ENCODE results near the gene SELENOF. TPM values are rescaled to one million over a fixed set of nuclear protein-coding genes. Genes with fewer than 3 reads are reported as not detected.

Gene SELENOF
- total and polyA plus RNA-seq, 9 donors: 127 to 187 (median 138) TPM

GRCh38 chr1:86865973-86866637 lies 47.8 kb downstream of the SELENOF start:
- WGBS (ENCODE audit: insufficient coverage): no CpG with 5 or more reads among the region's 6 CpGs
- H3K4me1 ChIP-seq (ENCODE audit: control insufficient read depth, insufficient read depth, low read length): no peaks in the 10 kb centered on the region
- no peaks in the 10 kb centered on the region for H3K27me3 ChIP-seq (ENCODE audit: control insufficient read depth, insufficient read depth, low read length)
- no peak overlapping the region for H3K27ac ChIP-seq (ENCODE audit: low read length)
- no peak for DNase-seq
- no peaks in the 10 kb centered on the region for H3K36me3 ChIP-seq (ENCODE audit: control insufficient read depth, insufficient read depth, low read length)
- no peaks in the 10 kb centered on the region for H3K9me3 ChIP-seq (replicated peaks; ENCODE audit: control insufficient read depth, low read depth, low read length)
- no peak overlapping the region for H3K4me3 ChIP-seq (ENCODE audit: low read length)

GRCh38 chr1:86862920-86863319 lies 51.0 kb downstream of the SELENOF start:
- H3K9me3 ChIP-seq (replicated peaks; ENCODE audit: control insufficient read depth, low read depth, low read length): no peaks in the 10 kb centered on the region
- no peak overlapping the region for H3K27ac ChIP-seq (ENCODE audit: low read length)
- no peaks in the 10 kb centered on the region for H3K27me3 ChIP-seq (ENCODE audit: control insufficient read depth, insufficient read depth, low read length)
- WGBS (ENCODE audit: insufficient coverage): no CpG with 5 or more reads among the region's 2 CpGs
- DNase-seq: no peak
- no peaks in the 10 kb centered on the region for H3K4me1 ChIP-seq (ENCODE audit: control insufficient read depth, insufficient read depth, low read length)
- H3K4me3 ChIP-seq (ENCODE audit: low read length): no peak overlapping the region
- no peaks in the 10 kb centered on the region for H3K36me3 ChIP-seq (ENCODE audit: control insufficient read depth, insufficient read depth, low read length)

GRCh38 chr1:86861424-86861823 lies 52.5 kb downstream of the SELENOF start:
- no peak for DNase-seq
- Histone ChIP-seq H3K9me3 (replicated peaks; ENCODE audit: control insufficient read depth, low read depth, low read length) (no peaks in the 10 kb centered on the region), H3K4me1 (ENCODE audit: control insufficient read depth, insufficient read depth, low read length) (no peaks in the 10 kb centered on the region), H3K36me3 (ENCODE audit: control insufficient read depth, insufficient read depth, low read length) (no peaks in the 10 kb centered on the region), H3K27ac (ENCODE audit: low read length) (no peak overlapping the region), H3K27me3 (ENCODE audit: control insufficient read depth, insufficient read depth, low read length) (no peaks in the 10 kb centered on the region), H3K4me3 (ENCODE audit: low read length) (no peak overlapping the region)
- no CpG with 5 or more reads among the region's 1 CpG for WGBS (ENCODE audit: insufficient coverage)

- no peak overlapping the region for H3K27ac ChIP-seq (ENCODE audit: low read length)
- H3K9me3 ChIP-seq (replicated peaks; ENCODE audit: control insufficient read depth, low read depth, low read length): no peaks in the 10 kb centered on the region
- H3K4me1 ChIP-seq (ENCODE audit: control insufficient read depth, insufficient read depth, low read length): no peaks in the 10 kb centered on the region
- no peak for DNase-seq
- no peak overlapping the region for H3K4me3 ChIP-seq (ENCODE audit: low read length)
- H3K36me3 ChIP-seq (ENCODE audit: control insufficient read depth, insufficient read depth, low read length): no peaks in the 10 kb centered on the region
- no peaks in the 10 kb centered on the region for H3K27me3 ChIP-seq (ENCODE audit: control insufficient read depth, insufficient read depth, low read length)
- no CpG with 5 or more reads among the region's 1 CpG for WGBS (ENCODE audit: insufficient coverage)
Measured at GRCh38 chr1:86860424-86860823, 53.5 kb downstream of the SELENOF start.

- no peaks in the 10 kb centered on the region for H3K36me3 ChIP-seq (ENCODE audit: control insufficient read depth, insufficient read depth, low read length)
- H3K4me3 ChIP-seq (ENCODE audit: low read length): no peak overlapping the region
- H3K27me3 ChIP-seq (ENCODE audit: control insufficient read depth, insufficient read depth, low read length): no peaks in the 10 kb centered on the region
- WGBS (ENCODE audit: insufficient coverage): 100% methylated on average over 1 of the region's 2 CpGs
- DNase-seq: no peak
- H3K4me1 ChIP-seq (ENCODE audit: control insufficient read depth, insufficient read depth, low read length): no peaks in the 10 kb centered on the region
- no peaks in the 10 kb centered on the region for H3K9me3 ChIP-seq (replicated peaks; ENCODE audit: control insufficient read depth, low read depth, low read length)
- no peak overlapping the region for H3K27ac ChIP-seq (ENCODE audit: low read length)
Measured at GRCh38 chr1:86860020-86860419, 53.9 kb downstream of the SELENOF start.

- H3K4me3 ChIP-seq (ENCODE audit: low read length): no peak overlapping the region
- no peaks in the 10 kb centered on the region for H3K27me3 ChIP-seq (ENCODE audit: control insufficient read depth, insufficient read depth, low read length)
- WGBS (ENCODE audit: insufficient coverage): no CpG with 5 or more reads among the region's 3 CpGs
- DNase-seq: no peak
- no peaks in the 10 kb centered on the region for H3K36me3 ChIP-seq (ENCODE audit: control insufficient read depth, insufficient read depth, low read length)
- H3K9me3 ChIP-seq (replicated peaks; ENCODE audit: control insufficient read depth, low read depth, low read length): peaks cover 6% of the 10 kb centered on the region
- no peak overlapping the region for H3K27ac ChIP-seq (ENCODE audit: low read length)
- H3K4me1 ChIP-seq (ENCODE audit: control insufficient read depth, insufficient read depth, low read length): no peaks in the 10 kb centered on the region
Measured at GRCh38 chr1:86858524-86859261, 55.2 kb downstream of the SELENOF start.

- WGBS (ENCODE audit: insufficient coverage): 84% methylated on average over 5 of the region's 6 CpGs
- Histone ChIP-seq H3K27me3 (ENCODE audit: control insufficient read depth, insufficient read depth, low read length) (no peaks in the 10 kb centered on the region), H3K27ac (ENCODE audit: low read length) (no peak overlapping the region), H3K36me3 (ENCODE audit: control insufficient read depth, insufficient read depth, low read length) (no peaks in the 10 kb centered on the region), H3K4me3 (ENCODE audit: low read length) (no peak overlapping the region), H3K4me1 (ENCODE audit: control insufficient read depth, insufficient read depth, low read length) (no peaks in the 10 kb centered on the region), H3K9me3 (replicated peaks; ENCODE audit: control insufficient read depth, low read depth, low read length) (peaks cover 6% of the 10 kb centered on the region)
- no peak for DNase-seq
Measured at GRCh38 chr1:86856196-86856595, 57.7 kb downstream of the SELENOF start.

- H3K27me3 ChIP-seq (ENCODE audit: control insufficient read depth, insufficient read depth, low read length): no peaks in the 10 kb centered on the region
- no peak overlapping the region for H3K4me3 ChIP-seq (ENCODE audit: low read length)
- WGBS (ENCODE audit: insufficient coverage): 92% methylated on average over 2 of the region's 3 CpGs
- no peak overlapping the region for H3K27ac ChIP-seq (ENCODE audit: low read length)
- no peak for DNase-seq
- peaks cover 6% of the 10 kb centered on the region for H3K9me3 ChIP-seq (replicated peaks; ENCODE audit: control insufficient read depth, low read depth, low read length)
- no peaks in the 10 kb centered on the region for H3K36me3 ChIP-seq (ENCODE audit: control insufficient read depth, insufficient read depth, low read length)
- no peaks in the 10 kb centered on the region for H3K4me1 ChIP-seq (ENCODE audit: control insufficient read depth, insufficient read depth, low read length)
Measured at GRCh38 chr1:86854352-86854751, 59.6 kb downstream of the SELENOF start.

GRCh38 chr1:86852782-86853408 lies 61.0 kb downstream of the SELENOF start:
- Histone ChIP-seq H3K27me3 (ENCODE audit: control insufficient read depth, insufficient read depth, low read length) (no peaks in the 10 kb centered on the region), H3K36me3 (ENCODE audit: control insufficient read depth, insufficient read depth, low read length) (no peaks in the 10 kb centered on the region), H3K4me1 (ENCODE audit: control insufficient read depth, insufficient read depth, low read length) (no peaks in the 10 kb centered on the region), H3K9me3 (replicated peaks; ENCODE audit: control insufficient read depth, low read depth, low read length) (peaks cover 6% of the 10 kb centered on the region), H3K4me3 (ENCODE audit: low read length) (no peak overlapping the region), H3K27ac (ENCODE audit: low read length) (no peak overlapping the region)
- WGBS (ENCODE audit: insufficient coverage): 67% methylated on average over 1 of the region's 7 CpGs
- DNase-seq: peak; percentile 43

GRCh38 chr1:86852289-86852688 lies 61.6 kb downstream of the SELENOF start:
- H3K9me3 ChIP-seq (replicated peaks; ENCODE audit: control insufficient read depth, low read depth, low read length): peaks cover 6% of the 10 kb centered on the region
- 92% methylated on average over 8 of the region's 9 CpGs for WGBS (ENCODE audit: insufficient coverage)

More at GRCh38 chr1:86852289-86852688, 61.6 kb downstream of the SELENOF start:
- Histone ChIP-seq H3K4me3 (ENCODE audit: low read length) (no peak overlapping the region), H3K27me3 (ENCODE audit: control insufficient read depth, insufficient read depth, low read length) (no peaks in the 10 kb centered on the region), H3K27ac (ENCODE audit: low read length) (no peak overlapping the region), H3K4me1 (ENCODE audit: control insufficient read depth, insufficient read depth, low read length) (no peaks in the 10 kb centered on the region), H3K36me3 (ENCODE audit: control insufficient read depth, insufficient read depth, low read length) (no peaks in the 10 kb centered on the region)
- no peak for DNase-seq
